Uterus (tissue), 2 donors: Measurements from ENCODE around the gene TAX1BP1.

Experiments
- POLR2A ChIP-seq, 2 donors: fragments of 450-650 bp; IDR thresholded peaks; one replicate each; pipeline ENCODE4 v1.6.1; 2016; ENCODE audit warnings: antibody characterized with exemption in 2 of 2, mild to moderate bottlenecking in 1 of 2, moderate library complexity in 1 of 2
- TF ChIP-seq, protein P1 (sequence below), 4 experiments: fragments of 200-600 bp in 2 of 4; fragments of 450-650 bp in 2 of 4; sonication (generic) in 2 of 4; IDR thresholded peaks; one replicate each; pipeline ENCODE4 v1.5.1; 2016 to 2019; ENCODE audit warnings: antibody characterized with exemption in 4 of 4, mild to moderate bottlenecking in 2 of 4, moderate library complexity in 1 of 4

DNA sequence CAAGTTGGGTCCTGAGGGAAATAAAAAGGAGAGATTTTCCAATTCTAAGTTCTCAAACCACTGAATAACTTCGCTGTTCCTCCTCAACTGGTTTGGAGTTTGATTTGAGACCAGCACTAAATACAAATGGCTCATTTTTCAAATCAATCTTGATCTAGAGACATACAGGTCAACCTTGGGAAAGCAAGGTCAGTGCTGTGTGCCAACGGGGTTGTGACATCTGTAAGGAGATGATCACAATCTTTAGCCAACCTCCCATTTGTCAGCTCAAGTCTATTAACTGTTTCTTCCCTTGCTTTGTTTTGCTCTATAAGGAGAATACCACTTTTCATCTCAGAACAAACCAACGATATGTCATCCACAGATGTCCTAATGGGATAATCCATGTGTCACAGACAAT lies 131.1 kb downstream of the TAX1BP1 start:
- TF ChIP-seq, protein P1, sequence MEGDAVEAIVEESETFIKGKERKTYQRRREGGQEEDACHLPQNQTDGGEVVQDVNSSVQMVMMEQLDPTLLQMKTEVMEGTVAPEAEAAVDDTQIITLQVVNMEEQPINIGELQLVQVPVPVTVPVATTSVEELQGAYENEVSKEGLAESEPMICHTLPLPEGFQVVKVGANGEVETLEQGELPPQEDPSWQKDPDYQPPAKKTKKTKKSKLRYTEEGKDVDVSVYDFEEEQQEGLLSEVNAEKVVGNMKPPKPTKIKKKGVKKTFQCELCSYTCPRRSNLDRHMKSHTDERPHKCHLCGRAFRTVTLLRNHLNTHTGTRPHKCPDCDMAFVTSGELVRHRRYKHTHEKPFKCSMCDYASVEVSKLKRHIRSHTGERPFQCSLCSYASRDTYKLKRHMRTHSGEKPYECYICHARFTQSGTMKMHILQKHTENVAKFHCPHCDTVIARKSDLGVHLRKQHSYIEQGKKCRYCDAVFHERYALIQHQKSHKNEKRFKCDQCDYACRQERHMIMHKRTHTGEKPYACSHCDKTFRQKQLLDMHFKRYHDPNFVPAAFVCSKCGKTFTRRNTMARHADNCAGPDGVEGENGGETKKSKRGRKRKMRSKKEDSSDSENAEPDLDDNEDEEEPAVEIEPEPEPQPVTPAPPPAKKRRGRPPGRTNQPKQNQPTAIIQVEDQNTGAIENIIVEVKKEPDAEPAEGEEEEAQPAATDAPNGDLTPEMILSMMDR (IDR thresholded peaks at IDR 0.05): no peak
- no peak for TF ChIP-seq POLR2A (IDR thresholded peaks at IDR 0.05)
